Astrocyte of the spinal cord (primary cell): ENCODE results near the gene ZNF613.

Source experiments
- DNase-seq: peaks from one replicate; pipeline ENCODE4 v3.0.0; 2011; ENCODE audit warnings: low read depth, low spot score
- H3K4me3 ChIP-seq: 2 replicates; pipeline ENCODE4 v1.5.1; 2011; ENCODE audit warnings: low read depth, mild to moderate bottlenecking, low read length, moderate library complexity
- in situ Hi-C: cut with HindIII; loops from 2 replicates; pipeline ENCODE4 v1.10.0; 2017; ENCODE audit warnings: low sequenced_read_pairs
- TF ChIP-seq, protein P1 (sequence below): IDR thresholded peaks from 2 replicates; pipeline ENCODE4 v1.5.1; 2012; ENCODE audit warnings: low read depth, mild to moderate bottlenecking, low read length, inconsistent platforms

Gene ZNF613

DNA sequence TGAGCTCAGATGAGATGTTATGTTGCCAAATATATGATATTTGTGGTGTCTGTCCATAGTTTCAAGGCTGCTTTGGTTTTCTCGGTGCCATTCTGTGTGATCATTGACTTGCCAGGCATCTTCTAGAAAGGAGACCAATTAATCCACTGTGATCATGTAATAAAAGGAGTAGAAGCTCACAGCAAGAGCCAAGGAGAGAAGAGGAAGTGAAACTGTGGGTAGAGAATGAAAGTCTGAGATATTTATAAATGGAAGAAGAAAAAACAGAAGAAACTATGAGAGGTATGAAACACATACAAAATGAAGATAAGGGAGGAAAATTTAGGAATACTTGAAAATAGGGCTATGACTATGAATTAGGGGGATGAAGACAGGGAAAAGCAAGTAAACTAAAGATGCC, 11.1 kb upstream of the ZNF613 start:
- no peak for DNase-seq
- TF ChIP-seq, protein P1, sequence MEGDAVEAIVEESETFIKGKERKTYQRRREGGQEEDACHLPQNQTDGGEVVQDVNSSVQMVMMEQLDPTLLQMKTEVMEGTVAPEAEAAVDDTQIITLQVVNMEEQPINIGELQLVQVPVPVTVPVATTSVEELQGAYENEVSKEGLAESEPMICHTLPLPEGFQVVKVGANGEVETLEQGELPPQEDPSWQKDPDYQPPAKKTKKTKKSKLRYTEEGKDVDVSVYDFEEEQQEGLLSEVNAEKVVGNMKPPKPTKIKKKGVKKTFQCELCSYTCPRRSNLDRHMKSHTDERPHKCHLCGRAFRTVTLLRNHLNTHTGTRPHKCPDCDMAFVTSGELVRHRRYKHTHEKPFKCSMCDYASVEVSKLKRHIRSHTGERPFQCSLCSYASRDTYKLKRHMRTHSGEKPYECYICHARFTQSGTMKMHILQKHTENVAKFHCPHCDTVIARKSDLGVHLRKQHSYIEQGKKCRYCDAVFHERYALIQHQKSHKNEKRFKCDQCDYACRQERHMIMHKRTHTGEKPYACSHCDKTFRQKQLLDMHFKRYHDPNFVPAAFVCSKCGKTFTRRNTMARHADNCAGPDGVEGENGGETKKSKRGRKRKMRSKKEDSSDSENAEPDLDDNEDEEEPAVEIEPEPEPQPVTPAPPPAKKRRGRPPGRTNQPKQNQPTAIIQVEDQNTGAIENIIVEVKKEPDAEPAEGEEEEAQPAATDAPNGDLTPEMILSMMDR = no peak
- in situ Hi-C loops = no loop called here
- H3K4me3 ChIP-seq = no peak overlapping the region

DNA sequence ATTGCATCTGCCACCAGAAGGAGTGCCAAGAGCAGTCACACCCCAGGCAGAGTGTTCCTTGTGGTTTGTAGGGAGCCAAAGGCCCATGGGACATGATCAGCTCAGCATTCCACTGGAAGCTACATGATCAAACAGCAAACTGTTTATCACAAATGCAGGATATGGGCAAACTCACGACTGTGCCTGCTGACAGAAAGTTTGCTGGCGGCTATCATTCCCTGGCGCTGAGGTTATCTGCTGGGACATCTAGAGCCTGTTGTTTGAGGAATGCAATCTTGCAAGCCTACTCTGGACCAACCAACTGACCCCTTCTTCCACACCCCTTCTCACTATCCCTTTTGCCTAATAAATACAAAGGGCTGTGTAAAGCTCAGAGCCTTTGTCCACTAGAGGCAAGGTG, 7.7 kb upstream of the ZNF613 start:
- in situ Hi-C loops = no loop called here
- H3K4me3 ChIP-seq = no peak overlapping the region
- TF ChIP-seq, protein P1 = no peak
- DNase-seq = no peak

DNA sequence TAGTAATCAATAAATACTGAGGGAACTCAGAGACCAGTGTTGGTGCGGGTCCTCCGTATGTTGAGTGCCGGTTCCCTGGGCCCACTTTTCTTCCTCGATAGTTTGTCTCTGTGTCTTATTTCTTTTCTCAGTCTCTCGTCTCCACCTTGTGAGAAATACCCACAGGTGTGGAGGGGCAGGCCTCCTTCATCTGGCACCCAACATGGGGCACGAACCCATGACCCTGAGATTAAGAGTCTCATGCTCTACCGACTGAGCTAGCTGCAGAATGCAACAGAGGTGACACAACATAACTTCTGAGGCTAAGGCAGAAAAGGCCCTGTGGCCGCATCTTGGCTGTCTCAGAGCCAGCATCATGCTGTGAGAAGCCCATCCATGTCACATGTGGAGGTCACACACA, 5.3 kb upstream of the ZNF613 start:
- in situ Hi-C loops = no loop called here
- TF ChIP-seq, protein P1 = no peak
- H3K4me3 ChIP-seq = no peak overlapping the region
- DNase-seq = peak; percentile 9

DNA sequence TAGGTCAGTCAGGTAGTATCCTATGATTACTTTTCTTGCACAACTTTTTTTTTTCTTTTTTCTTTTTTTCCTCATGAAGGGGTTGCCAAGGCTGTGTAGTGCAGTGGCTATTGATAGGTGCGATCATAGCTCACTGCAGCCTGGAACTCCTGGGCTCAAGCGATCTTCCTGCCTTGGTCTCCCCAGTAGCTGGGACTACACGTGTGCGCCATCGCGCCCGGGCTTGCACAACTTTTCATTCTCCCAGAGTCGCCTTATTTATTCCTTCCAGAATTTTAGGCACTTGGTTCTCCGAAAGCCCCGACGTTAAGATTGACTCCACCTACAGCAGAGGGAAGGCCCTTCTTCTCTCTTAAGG, 867 bp upstream of the ZNF613 start:
- in situ Hi-C loops = no loop called here
- H3K4me3 ChIP-seq = peak overlapping the region; percentile 98
- no peak for DNase-seq
- TF ChIP-seq, protein P1 = no peak

DNA sequence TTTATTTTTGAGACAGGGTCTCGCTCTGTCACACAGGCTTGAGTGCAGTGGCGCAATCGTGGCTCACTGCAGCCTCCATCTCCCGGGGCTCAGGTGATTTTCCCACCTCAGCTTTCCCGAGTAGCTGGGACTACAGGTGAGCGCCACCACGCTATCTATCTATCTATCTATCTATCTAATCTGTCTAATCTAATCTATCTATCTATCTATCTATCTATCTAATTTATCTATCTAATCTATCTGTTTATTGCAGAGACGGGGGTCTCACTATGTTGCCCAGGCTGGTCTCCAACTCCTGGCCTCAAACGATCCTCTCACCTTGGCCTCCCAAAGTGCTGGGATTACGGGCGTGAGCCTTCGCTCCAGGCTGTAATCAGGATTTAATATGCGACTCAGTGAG, 587 bp downstream of the ZNF613 start:
- peak overlapping the region; percentile 98 for H3K4me3 ChIP-seq
- in situ Hi-C loops = no loop called here
- no peak for DNase-seq
- TF ChIP-seq, protein P1 = no peak

DNA sequence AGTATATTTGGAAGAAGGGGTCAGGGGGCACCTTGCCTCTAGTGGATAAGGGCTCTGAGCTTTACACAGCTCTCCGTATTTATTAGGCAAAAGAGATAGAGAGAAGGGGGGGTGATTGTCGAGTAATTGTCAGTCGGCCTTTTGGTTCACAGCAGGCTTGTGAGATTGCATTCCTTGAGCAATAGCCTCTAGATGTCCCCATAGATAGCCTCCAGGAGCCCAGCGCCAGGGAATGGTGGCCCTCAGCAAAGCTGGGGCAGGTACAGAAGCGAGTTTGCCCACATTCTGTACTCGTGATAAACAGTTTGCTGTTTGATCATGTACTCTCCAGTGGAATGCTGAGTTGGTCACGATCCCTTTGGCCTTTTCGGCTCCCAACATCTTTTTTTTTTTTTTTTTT, 4.6 kb downstream of the ZNF613 start:
- DNase-seq = no peak
- H3K4me3 ChIP-seq = no peak overlapping the region
- in situ Hi-C loops = no loop called here
- TF ChIP-seq, protein P1 = no peak

DNA sequence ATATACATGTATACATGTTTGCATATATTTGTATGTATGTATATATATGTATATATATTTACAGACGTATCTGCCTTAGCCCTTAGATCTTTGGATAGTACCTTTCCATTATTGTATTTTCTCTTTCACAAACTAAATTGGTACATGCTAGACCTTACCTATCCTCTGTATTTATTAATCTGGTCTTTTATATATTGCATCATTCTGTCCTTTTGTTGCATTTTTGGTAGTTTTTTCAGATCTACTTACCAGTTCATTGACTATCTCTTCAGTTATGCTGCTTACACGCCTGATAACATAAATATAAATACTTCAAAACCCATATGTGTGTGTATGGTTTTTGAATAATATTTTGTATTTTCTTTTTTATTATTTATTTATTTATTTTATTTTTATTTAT, 11.7 kb downstream of the ZNF613 start:
- TF ChIP-seq, protein P1 = no peak
- no peak overlapping the region for H3K4me3 ChIP-seq
- DNase-seq = no peak
- in situ Hi-C loops = no loop called here
